ENCODE data around the gene HOMEZ.
"Not testable (repeated sequence)": the region's sequence is repeated elsewhere in the genome, so short reads cannot be mapped to it uniquely, and the experiment has no call there.

Gene HOMEZ

DNA sequence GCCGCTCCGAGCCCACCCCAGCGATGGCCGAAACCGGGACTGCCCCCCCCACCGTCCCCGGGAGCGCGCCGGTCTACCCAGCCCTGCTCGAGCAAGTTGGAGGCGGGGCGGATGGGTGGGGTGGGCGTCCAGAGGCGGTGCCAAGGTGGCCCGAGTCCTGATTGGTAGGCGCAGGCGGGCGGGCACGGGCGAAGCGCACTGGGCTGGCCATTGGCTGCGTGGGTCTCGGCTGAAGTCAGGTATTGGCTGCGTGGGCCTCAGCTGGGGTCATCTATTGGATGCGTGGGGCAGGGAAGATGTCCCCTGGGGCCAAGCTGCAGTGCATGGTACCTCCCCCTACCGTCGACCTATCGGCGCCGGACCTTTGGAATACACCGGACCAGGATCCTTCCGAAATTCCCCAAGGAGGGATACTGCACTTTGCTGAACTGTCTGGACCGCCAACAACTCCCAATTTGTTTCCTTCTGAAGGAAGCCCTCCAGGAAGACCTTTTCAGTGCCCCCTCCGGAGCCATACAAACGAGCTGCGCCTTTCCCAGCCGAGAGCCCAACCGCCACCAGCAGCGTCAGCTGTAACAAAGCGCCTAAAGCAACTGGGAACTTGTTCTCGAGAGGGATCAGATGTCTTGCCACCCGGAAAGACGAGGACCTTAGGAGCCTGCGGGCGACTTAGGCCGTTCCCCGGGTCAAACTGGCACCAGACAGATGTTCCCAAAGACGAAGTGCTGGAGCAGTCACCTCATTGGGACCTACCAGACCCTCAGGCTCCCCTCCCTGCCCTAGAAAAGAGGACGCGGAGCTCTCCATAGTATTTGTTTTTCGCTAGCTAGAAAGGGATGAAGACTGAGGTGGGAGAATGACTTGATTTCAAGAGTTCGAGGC lies at the start of gene HOMEZ:
Gene HOMEZ, minus strand, starts transcription at position 113 of the 882 bp plus-strand sequence. CDS start 180 bp downstream, outside the sequence.
- peak; percentile 98 for DNase-seq

GRCh38 chr14:23335623-23336022 lies 49.7 kb upstream of the HOMEZ start:
- DNase-seq, result peak; percentile 32

DNA sequence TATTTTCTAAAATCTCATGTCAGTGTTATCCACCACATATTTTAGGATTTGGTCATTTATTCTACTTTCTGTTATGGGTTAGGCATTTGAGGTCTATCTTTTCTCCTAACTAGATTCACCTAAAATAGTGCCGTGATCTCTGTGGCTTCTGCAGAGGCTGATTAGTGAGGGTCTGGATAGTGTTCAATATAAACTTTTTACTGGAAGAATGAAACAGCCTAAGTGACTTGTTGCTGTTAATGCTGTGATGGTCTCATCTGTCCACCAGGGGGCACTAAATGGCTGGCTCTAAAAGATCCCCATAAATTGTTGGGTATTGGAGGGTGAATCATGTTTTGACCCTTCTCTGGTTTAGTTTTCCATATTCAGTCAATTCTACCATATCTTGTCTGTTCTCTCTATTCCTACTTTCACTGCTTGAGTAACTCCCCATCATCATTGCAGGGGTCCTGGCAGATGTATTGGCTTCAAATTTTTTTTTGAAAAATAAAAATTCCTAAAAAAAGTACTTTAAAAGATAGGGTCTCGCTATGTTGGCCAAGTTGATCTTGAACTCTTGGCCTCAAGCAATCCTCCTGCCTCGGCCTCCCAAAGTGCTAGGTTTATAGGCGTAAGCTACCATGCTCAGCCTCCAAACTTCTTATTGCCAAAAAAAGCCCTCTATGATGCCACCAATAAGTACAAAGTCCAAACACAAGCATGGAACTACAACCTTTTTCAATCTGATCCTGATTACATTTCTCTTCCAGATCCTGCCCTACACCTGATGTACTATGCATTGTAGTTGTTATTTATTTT lies 42.2 kb upstream of the HOMEZ start:
- DNase-seq, result peak; percentile 86

- DNase-seq, result no peak
Measured at GRCh38 chr14:23326491-23327332, 40.8 kb upstream of the HOMEZ start.

- DNase-seq, result not testable (repeated sequence)
Measured at GRCh38 chr14:23325746-23326145, 39.8 kb upstream of the HOMEZ start.

GRCh38 chr14:23324993-23325392 lies 39.1 kb upstream of the HOMEZ start:
- DNase-seq, result no peak

DNA sequence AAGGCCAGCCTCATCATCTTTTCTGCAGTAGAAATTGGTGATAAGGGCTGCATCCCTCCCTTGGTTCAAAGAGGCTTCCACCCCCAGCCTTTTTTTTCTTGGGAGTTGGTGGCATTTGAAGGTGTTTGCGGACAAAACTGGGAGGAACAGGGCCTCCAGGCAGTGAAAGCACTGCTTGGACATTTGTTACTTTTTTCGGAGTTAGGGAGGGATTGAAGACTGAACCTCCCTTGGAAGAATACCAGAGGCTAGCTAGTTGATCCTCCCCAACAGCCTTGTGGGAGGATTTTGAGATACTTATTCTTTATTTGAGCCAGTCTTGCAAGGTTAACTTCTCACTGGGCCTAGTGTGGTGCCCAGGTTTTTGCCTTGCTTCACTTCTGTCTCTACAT lies 38.5 kb upstream of the HOMEZ start:
- no peak for DNase-seq

- no peak for DNase-seq
Measured at GRCh38 chr14:23323838-23324454, 38.0 kb upstream of the HOMEZ start.

GRCh38 chr14:23322568-23323517 lies 36.9 kb upstream of the HOMEZ start:
- peak; percentile 27 for DNase-seq

GRCh38 chr14:23321572-23322547 lies 35.9 kb upstream of the HOMEZ start:
- peak; percentile 56 for DNase-seq

GRCh38 chr14:23320584-23321571 lies 34.9 kb upstream of the HOMEZ start, which contains the start of gene PABPN1:
TSS of gene PABPN1 (plus strand) at chr14:23321457. CDS start at chr14:23321470, 13 bp downstream.
- DNase-seq, result peak; percentile 100

GRCh38 chr14:23319746-23320583 lies 34.0 kb upstream of the HOMEZ start:
- no peak for DNase-seq

- no peak for DNase-seq
Measured at GRCh38 chr14:23316300-23316699, 30.4 kb upstream of the HOMEZ start.

DNA sequence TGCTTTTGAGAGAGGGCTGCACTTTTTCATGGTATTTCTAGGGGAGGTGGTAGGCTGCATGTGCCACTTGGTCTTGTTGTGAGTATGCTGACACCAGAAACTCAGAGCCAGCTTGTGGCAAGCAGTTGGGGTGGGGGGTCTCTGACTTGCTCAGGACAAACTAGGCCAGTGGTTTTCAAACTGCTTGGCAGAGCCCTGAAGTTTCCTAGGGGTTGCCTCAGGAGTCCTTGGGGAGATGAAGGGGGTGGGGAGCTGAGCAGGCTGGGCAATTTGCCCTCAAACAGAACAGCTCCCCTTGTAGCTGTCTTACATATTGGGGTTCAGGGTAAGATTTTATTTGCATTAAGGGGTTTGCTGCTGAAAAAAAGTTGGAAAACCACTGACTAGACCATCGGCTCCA lies 24.6 kb upstream of the HOMEZ start:
- no peak for DNase-seq

DNA sequence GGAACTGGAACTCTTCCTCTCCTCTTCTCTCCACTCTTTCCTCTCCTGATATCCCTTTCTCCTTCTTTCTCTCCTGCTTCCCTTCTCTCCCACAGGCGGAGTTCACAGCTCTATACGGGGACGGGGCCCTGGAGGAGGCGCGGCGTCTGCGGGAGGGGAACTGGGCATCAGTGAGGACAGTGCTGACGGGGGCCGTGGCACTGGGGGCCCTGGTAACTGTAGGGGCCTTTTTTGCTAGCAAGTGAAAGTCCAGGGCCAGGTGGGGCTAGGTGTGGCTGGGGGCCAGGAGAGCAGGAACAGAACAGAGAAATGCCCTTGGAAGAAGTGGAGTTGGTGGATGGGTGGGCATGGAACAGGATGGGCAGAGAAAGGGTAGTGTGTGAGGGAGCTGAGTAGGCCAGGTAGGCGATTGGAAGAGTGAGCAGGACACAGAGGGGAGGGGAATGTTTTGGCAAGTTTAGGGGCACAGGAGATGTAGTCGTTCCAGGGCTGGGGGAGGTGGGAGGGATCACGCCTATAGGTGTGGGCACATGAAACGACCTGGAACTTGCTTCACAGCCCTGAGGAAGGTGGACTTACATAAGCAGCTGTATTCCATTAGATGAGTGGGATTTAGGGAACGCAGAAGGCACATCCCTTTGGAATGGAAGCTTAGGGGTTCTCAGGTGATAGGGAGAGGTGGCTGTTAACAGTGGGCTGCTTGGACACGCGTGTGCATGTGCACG lies 23.0 kb upstream of the HOMEZ start:
- no peak for DNase-seq

- no peak for DNase-seq
Measured at GRCh38 chr14:23307687-23308644, 22.0 kb upstream of the HOMEZ start.

Data from hematopoietic multipotent progenitor cell treated with erythropoietin and hydrocortisone succinate and interleukin-3 and kit ligand, for 8 days (in vitro differentiated cells).